Breast epithelium (tissue), 3 donors: ENCODE measurements around the gene RUSF1.

Experiments used
- CTCF ChIP-seq, 3 donors: fragments of 450-650 bp; IDR thresholded peaks; one replicate each; pipeline ENCODE4 v1.5.1; 2016 to 2017; ENCODE audit warnings: antibody characterized with exemption in 3 of 3, mild to moderate bottlenecking in 3 of 3, moderate library complexity in 3 of 3
- POLR2A ChIP-seq: fragments of 450-650 bp; IDR thresholded peaks from one replicate; pipeline ENCODE4 v1.6.1; 2016; ENCODE audit warnings: antibody characterized with exemption, mild to moderate bottlenecking, moderate library complexity

GRCh38 chr16:31455601-31456314 lies 52.4 kb downstream of the RUSF1 start:
- TF ChIP-seq POLR2A (no peak), CTCF (IDR thresholded peaks at IDR 0.05) (no peak)
